ENCODE results near the gene UQCRQ. TPM values are rescaled to one million over a fixed set of nuclear protein-coding genes. Genes with fewer than 3 reads are reported as not detected.

Gene UQCRQ
- total and polyA plus RNA-seq, 11 donors = 539 to 2,165 (median 1,454) TPM

DNA sequence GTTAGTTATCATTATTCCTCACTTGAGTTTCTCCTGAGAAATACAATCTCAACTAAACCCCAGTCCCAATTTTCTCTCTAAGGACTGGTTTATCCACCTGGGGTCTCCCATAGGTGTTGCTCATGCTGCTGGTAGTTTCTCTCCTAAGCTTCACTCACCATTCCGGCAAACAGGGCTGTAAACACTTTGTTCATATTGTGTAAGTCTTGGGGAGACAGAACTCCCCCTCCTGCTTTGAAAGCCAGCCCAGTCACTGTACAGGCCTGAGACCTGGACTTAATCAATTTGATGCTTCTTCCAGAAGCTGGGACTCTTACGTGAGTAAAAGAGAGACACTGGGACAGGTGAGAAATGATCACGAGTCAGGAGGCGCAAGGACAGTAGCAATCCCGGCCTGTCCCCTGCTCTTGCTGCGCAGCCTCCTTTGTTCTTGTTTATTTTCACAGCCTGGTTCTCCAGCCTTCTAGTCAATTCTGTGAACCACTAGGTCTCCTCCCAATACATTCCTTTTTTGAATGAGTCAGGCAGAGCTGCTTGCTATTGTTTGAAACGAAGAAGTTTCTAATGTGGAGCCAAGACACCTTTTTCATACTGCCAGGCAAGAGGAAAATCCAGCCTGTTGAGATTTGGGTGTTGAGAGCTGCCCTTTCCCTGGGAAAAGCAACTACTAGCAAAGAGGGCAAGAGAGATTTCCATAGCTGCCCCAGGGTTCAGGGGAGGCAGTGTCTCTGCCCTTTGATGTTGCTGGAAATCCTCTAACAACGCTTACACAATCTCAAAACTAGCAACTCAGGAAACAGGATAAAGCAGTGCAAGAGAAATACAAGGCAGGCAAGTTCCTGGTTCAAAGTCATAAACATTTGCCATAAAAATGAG is 26.8 kb upstream of the UQCRQ start:
- ATAC-seq (peak in 3 of 4 donors; percentile 20 to 53 (median 26)), DNase-seq (no peak)
- intact Hi-C loops (cut with DNase I) = no loop called here
- Histone ChIP-seq H3K4me3 (no peak overlapping the region), H3K4me1 (peaks cover 0 to 25% (median 0%) of the 10 kb centered on the region in 12 donors), H3K9me3 (no peaks in the 10 kb centered on the region), H3K36me3 (no peaks in the 10 kb centered on the region), H3K27me3 (no peaks in the 10 kb centered on the region), H3K27ac (peak overlapping the region in 10 of 12 donors; percentile 32 to 76 (median 58))
- TF ChIP-seq POLR2A (IDR thresholded peaks at IDR 0.05) = no peak
- TF ChIP-seq, protein P1, sequence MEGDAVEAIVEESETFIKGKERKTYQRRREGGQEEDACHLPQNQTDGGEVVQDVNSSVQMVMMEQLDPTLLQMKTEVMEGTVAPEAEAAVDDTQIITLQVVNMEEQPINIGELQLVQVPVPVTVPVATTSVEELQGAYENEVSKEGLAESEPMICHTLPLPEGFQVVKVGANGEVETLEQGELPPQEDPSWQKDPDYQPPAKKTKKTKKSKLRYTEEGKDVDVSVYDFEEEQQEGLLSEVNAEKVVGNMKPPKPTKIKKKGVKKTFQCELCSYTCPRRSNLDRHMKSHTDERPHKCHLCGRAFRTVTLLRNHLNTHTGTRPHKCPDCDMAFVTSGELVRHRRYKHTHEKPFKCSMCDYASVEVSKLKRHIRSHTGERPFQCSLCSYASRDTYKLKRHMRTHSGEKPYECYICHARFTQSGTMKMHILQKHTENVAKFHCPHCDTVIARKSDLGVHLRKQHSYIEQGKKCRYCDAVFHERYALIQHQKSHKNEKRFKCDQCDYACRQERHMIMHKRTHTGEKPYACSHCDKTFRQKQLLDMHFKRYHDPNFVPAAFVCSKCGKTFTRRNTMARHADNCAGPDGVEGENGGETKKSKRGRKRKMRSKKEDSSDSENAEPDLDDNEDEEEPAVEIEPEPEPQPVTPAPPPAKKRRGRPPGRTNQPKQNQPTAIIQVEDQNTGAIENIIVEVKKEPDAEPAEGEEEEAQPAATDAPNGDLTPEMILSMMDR (IDR thresholded peaks at IDR 0.05) = no peak
- 76 to 82% (median 78%) methylated on average over 8 of the region's 8 CpGs for WGBS, 4 donors

DNA sequence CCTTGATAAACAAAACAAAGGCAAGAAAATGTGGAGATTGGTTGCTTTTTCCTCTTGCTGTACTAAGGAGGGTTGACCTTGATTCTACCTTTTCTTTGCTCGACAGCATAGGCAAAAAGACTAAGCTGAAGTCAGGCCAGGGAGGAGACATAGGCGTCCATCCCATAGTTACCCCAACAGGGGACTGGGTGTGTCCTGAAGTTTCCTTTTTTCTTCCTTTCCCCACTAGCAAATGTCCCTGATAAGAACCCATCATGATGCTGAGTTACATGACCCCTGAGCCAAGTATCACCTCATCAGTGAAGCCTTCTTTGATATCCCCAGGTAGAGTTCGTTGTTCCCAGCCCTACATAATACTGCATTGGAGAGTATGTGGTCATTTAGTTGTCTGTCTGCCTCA is 26.1 kb upstream of the UQCRQ start:
- Histone ChIP-seq H3K9me3 (no peaks in the 10 kb centered on the region), H3K4me1 (peaks cover 0 to 25% (median 0%) of the 10 kb centered on the region in 12 donors), H3K4me3 (no peak overlapping the region), H3K27me3 (no peaks in the 10 kb centered on the region), H3K36me3 (no peaks in the 10 kb centered on the region), H3K27ac (peak overlapping the region in 9 of 12 donors; percentile 32 to 76 (median 62))
- intact Hi-C loops (cut with DNase I) = no loop called here
- ATAC-seq (peak in 1 of 4 donors; percentile 30), DNase-seq (no peak)
- 66 to 81% (median 73%) methylated on average over 3 of the region's 3 CpGs for WGBS, 4 donors
- TF ChIP-seq, protein P1 (IDR thresholded peaks at IDR 0.05) = no peak
- TF ChIP-seq POLR2A (IDR thresholded peaks at IDR 0.05) = no peak

DNA sequence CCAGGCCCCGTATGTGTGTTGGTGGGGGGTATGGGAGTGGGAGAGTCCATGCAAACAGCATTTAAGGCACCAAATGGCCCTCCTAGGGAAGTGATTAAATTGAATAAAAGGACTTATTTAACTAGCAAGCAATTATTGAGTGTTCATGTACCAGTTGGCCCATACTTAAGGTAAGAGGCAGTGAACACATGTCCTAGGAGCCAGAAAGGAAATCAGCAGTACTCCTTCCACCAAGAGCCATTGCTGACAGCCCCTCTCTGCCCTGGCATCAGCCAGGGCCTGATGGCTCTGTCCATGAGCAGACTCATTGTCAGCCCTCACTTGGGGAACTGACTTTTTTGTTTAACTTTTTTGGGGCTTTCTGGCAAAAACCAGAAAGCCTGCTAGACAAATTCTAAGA is 25.5 kb upstream of the UQCRQ start:
- H3K36me3 ChIP-seq = no peaks in the 10 kb centered on the region
- no peaks in the 10 kb centered on the region for H3K27me3 ChIP-seq
- 70 to 75% (median 72%) methylated on average over 1 of the region's 1 CpG for WGBS, 4 donors
- TF ChIP-seq, protein P1 (IDR thresholded peaks at IDR 0.05) = no peak
- TF ChIP-seq POLR2A (IDR thresholded peaks at IDR 0.05) = no peak
- H3K9me3 ChIP-seq = no peaks in the 10 kb centered on the region
- no peak overlapping the region for H3K4me3 ChIP-seq
- peaks cover 0 to 25% (median 0%) of the 10 kb centered on the region in 12 donors for H3K4me1 ChIP-seq
- intact Hi-C loops (cut with DNase I) = no loop called here
- H3K27ac ChIP-seq = peak overlapping the region in 5 of 12 donors; percentile 44 to 76 (median 72)
- DNase-seq = no peak
- ATAC-seq = no peak

DNA sequence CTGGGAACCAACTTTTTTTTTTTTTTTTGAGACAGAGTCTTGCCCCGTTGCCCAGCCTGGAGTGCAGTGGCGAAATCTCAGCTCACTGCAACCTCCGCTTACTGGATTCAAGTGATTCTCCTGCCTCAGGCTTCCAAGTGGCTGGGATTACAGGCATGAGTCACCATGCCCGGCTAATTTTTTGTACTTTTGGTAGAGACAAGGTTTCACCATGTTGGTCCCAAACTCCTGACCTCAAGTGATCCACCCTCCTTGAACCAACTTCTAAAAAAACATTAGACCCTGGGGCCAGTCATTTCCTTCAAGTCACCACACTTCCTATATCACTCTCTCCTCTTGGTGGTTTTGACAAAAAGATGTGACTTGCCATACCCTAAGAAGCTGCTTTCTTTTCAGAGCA is 25.1 kb upstream of the UQCRQ start:
- Histone ChIP-seq H3K9me3 (no peaks in the 10 kb centered on the region), H3K27me3 (no peaks in the 10 kb centered on the region), H3K36me3 (no peaks in the 10 kb centered on the region), H3K4me3 (no peak overlapping the region), H3K4me1 (peaks cover 0 to 25% (median 0%) of the 10 kb centered on the region in 12 donors), H3K27ac (no peak overlapping the region)
- intact Hi-C loops (cut with DNase I) = no loop called here
- TF ChIP-seq, protein P1 (IDR thresholded peaks at IDR 0.05) = no peak
- no peak for TF ChIP-seq POLR2A (IDR thresholded peaks at IDR 0.05)
- no peak for ATAC-seq
- WGBS, 4 donors = 94 to 95% (median 94%) methylated on average over 4 of the region's 4 CpGs
- DNase-seq = no peak

All from heart left ventricle (tissue), 16 donors.